H9 (cell line): ENCODE results near the gene RNF208. TPM values are rescaled to one million over a fixed set of nuclear protein-coding genes. Genes with fewer than 3 reads are reported as not detected.

Experiments
- DNase-seq: peaks from one replicate; pipeline ENCODE4 v3.0.0-alpha.2; 2017
- H2AFZ ChIP-seq: one replicate; pipeline ENCODE4 v1.6.1; 2013; ENCODE audit warnings: mild to moderate bottlenecking, low read length, control low read depth, moderate library complexity
- H2AK5ac ChIP-seq: 2 replicates; pipeline ENCODE4 v1.6.1; 2013; ENCODE audit warnings: low read length, control low read depth, mixed read lengths; ENCODE audit not compliant: insufficient read length
- H2BK120ac ChIP-seq: one replicate; pipeline ENCODE4 v1.6.1; 2013; ENCODE audit warnings: low read depth, mild to moderate bottlenecking, low read length, control low read depth, inconsistent platforms; ENCODE audit not compliant: poor library complexity, severe bottlenecking
- H2BK12ac ChIP-seq: 2 replicates; pipeline ENCODE4 v1.6.1; 2013; ENCODE audit warnings: low read length, control low read depth, mixed read lengths, low read depth; ENCODE audit not compliant: insufficient read length
- H2BK15ac ChIP-seq: 2 replicates; pipeline ENCODE4 v1.6.1; 2013; ENCODE audit warnings: low read depth, low read length, control low read depth
- H2BK20ac ChIP-seq: one replicate; pipeline ENCODE4 v1.6.1; 2013; ENCODE audit warnings: low read depth, mild to moderate bottlenecking, low read length, control low read depth, inconsistent platforms; ENCODE audit not compliant: poor library complexity, severe bottlenecking
- H2BK5ac ChIP-seq: 2 replicates; pipeline ENCODE4 v1.6.1; 2013; ENCODE audit warnings: low read length, control low read depth, mixed read lengths; ENCODE audit not compliant: insufficient read length
- H3K14ac ChIP-seq: 2 replicates; pipeline ENCODE4 v1.6.1; 2013; ENCODE audit warnings: low read length, control low read depth; ENCODE audit not compliant: insufficient read depth
- H3K18ac ChIP-seq: 2 replicates; pipeline ENCODE4 v1.6.1; 2013; ENCODE audit warnings: low read depth, mild to moderate bottlenecking, mixed read lengths, low read length, control low read depth; ENCODE audit not compliant: insufficient read length
- H3K23ac ChIP-seq: 2 replicates; pipeline ENCODE4 v1.6.1; 2013; ENCODE audit warnings: low read length, control low read depth, mixed read lengths, low read depth; ENCODE audit not compliant: insufficient read length
- H3K23me2 ChIP-seq: 2 replicates; pipeline ENCODE4 v1.6.1; 2013; ENCODE audit warnings: low read depth, mild to moderate bottlenecking, mixed read lengths, low read length, control low read depth; ENCODE audit not compliant: insufficient read length, poor library complexity, severe bottlenecking
- H3K27ac ChIP-seq: 2 replicates; pipeline ENCODE4 v1.5.1; 2013; ENCODE audit warnings: low read length, control low read depth, mixed read lengths, low read depth; ENCODE audit not compliant: insufficient read length
- H3K27me3 ChIP-seq: 2 replicates; pipeline ENCODE4 v1.6.1; 2013; ENCODE audit warnings: low read length, control low read depth, inconsistent platforms; ENCODE audit not compliant: insufficient read depth
- H3K4ac ChIP-seq: 2 replicates; pipeline ENCODE4 v1.6.1; 2013; ENCODE audit warnings: low read depth, mild to moderate bottlenecking, control low read depth, inconsistent platforms, low read length, moderate library complexity
- H3K4me1 ChIP-seq: 2 replicates; pipeline ENCODE4 v1.6.1; 2013; ENCODE audit warnings: low read length, control low read depth, inconsistent platforms; ENCODE audit not compliant: insufficient read depth
- H3K4me2 ChIP-seq: 2 replicates; pipeline ENCODE4 v1.6.1; 2013; ENCODE audit warnings: low read length, control low read depth, mixed read lengths; ENCODE audit not compliant: insufficient read length, insufficient read depth
- H3K56ac ChIP-seq: 2 replicates; pipeline ENCODE4 v1.6.1; 2013; ENCODE audit warnings: low read depth, mild to moderate bottlenecking, mixed read lengths, low read length, control low read depth; ENCODE audit not compliant: insufficient read length
- H3K79me1 ChIP-seq: 2 replicates; pipeline ENCODE4 v1.6.1; 2013; ENCODE audit warnings: low read depth, mild to moderate bottlenecking, moderate library complexity, low read length, control low read depth, inconsistent platforms; ENCODE audit not compliant: insufficient read depth, poor library complexity, severe bottlenecking
- H3K79me2 ChIP-seq: 2 replicates; pipeline ENCODE4 v1.6.1; 2013; ENCODE audit warnings: low read length, control low read depth, inconsistent platforms; ENCODE audit not compliant: insufficient read depth
- H3K9ac ChIP-seq: 2 replicates; pipeline ENCODE4 v1.6.1; 2013; ENCODE audit warnings: low read length, control low read depth, mixed read lengths; ENCODE audit not compliant: insufficient read length; ENCODE audit errors: extremely low read depth
- H3K9me3 ChIP-seq: one replicate; pipeline ENCODE4 v1.6.1; 2013; ENCODE audit warnings: low read depth, low read length, inconsistent platforms; ENCODE audit not compliant: control insufficient read depth
- H3T11ph ChIP-seq: one replicate; pipeline ENCODE4 v1.6.1; 2013; ENCODE audit warnings: mild to moderate bottlenecking, low read length, control low read depth, inconsistent platforms
- H4K20me1 ChIP-seq: one replicate; pipeline ENCODE4 v1.6.1; 2013; ENCODE audit not compliant: control insufficient read depth, insufficient read length, insufficient read depth
- H4K5ac ChIP-seq: 2 replicates; pipeline ENCODE4 v1.6.1; 2013; ENCODE audit warnings: low read depth, mild to moderate bottlenecking, mixed read lengths, low read length, control low read depth; ENCODE audit not compliant: insufficient read length
- H4K8ac ChIP-seq: replicated peaks from 2 replicates; pipeline ENCODE4 v1.6.1; 2013; ENCODE audit warnings: low read length, control low read depth, mixed read lengths, low read depth; ENCODE audit not compliant: insufficient read length
- H4K91ac ChIP-seq: 2 replicates; pipeline ENCODE4 v1.6.1; 2013; ENCODE audit warnings: low read depth, mild to moderate bottlenecking, moderate library complexity, mixed read lengths, low read length, control low read depth; ENCODE audit not compliant: insufficient read length
- H3K27ac Mint-ChIP-seq, 3 experiments: 2 replicates in 2 of 3; 3 replicates in 1 of 3; pipeline ENCODE4 v1.8.0; 2020 to 2021; ENCODE audit warnings: mixed read lengths in 3 of 3, mild to moderate bottlenecking in 1 of 3, moderate library complexity in 1 of 3
- H3K27me3 Mint-ChIP-seq: 2 replicates; pipeline ENCODE4 v1.8.0; 2021; ENCODE audit warnings: low read depth, mild to moderate bottlenecking, moderate library complexity, mixed read lengths
- H3K36me3 Mint-ChIP-seq, 3 experiments: 2 replicates in 2 of 3; 3 replicates in 1 of 3; pipeline ENCODE4 v1.8.0; 2020 to 2021; ENCODE audit warnings: low read depth in 3 of 3, mixed read lengths in 3 of 3; ENCODE audit not compliant: insufficient read depth in 1 of 3
- H3K4me1 Mint-ChIP-seq, 2 experiments: 2 replicates each; pipeline ENCODE4 v1.8.0; 2020; ENCODE audit warnings: mixed read lengths in 2 of 2
- H3K4me3 Mint-ChIP-seq, 2 experiments: 2 replicates in 1 of 2; 3 replicates in 1 of 2; pipeline ENCODE4 v1.8.0; 2020 to 2021; ENCODE audit warnings: mild to moderate bottlenecking in 2 of 2, mixed read lengths in 2 of 2, moderate library complexity in 1 of 2
- H3K9me3 Mint-ChIP-seq, 2 experiments: 2 replicates in 1 of 2; 3 replicates in 1 of 2; pipeline ENCODE4 v1.8.0; 2020; ENCODE audit warnings: mild to moderate bottlenecking in 2 of 2, mixed read lengths in 2 of 2, moderate library complexity in 1 of 2
- CTCF ChIP-seq: fragments of 200-600 bp; sonication (generic); conservative IDR thresholded peaks from 3 replicates; pipeline ENCODE4 v1.8.0; 2021; ENCODE audit warnings: antibody characterized with exemption, mild to moderate bottlenecking
- WGBS: extraction: QIAGEN DNeasy Blood & Tissue Kit; methylation state at CpG from one replicate; pipeline ENCODE4 v1.1.7; 2013; ENCODE audit warnings: missing lambda C conversion rate, low lambda C conversion rate, mixed read lengths; ENCODE audit not compliant: insufficient read length; ENCODE audit errors: extremely low coverage; 5-methylcytosine and 5-hydroxymethylcytosine counted together
- total RNA-seq: library from RNA; stranded (reverse); gene quantifications from 2 replicates; pipeline ENCODE4 v1.2.1, GENCODE V29; 2021

RNF208 gene
- total RNA-seq, 1 experiment from 2014 or later = 7.7 TPM

- no peak overlapping the region for H3K9ac ChIP-seq
These were observed 5.7 kb downstream of the RNF208 start for GRCh38 chr9:137216188-137216965.

More at GRCh38 chr9:137216188-137216965, 5.7 kb downstream of the RNF208 start:
- no peak overlapping the region for H3K4me3 Mint-ChIP-seq
- Histone ChIP-seq H2AK5ac (no peak overlapping the region), H3T11ph (no peak overlapping the region), H3K4ac (no peak overlapping the region), H2BK15ac (no peak overlapping the region), H2BK12ac (no peak overlapping the region), H3K79me1 (no peaks in the 10 kb centered on the region), H3K23me2 (no peaks in the 10 kb centered on the region), H4K91ac (no peak overlapping the region), H3K14ac (no peak overlapping the region), H4K20me1 (no peaks in the 10 kb centered on the region), H3K56ac (no peak overlapping the region), H2AFZ (no peak overlapping the region), H3K27me3 (no peaks in the 10 kb centered on the region), H3K18ac (no peak overlapping the region), H2BK5ac (no peak overlapping the region), H3K4me2 (no peak overlapping the region), H2BK120ac (no peak overlapping the region), H3K4me1 (no peaks in the 10 kb centered on the region; the same call in 1 of the 2 replicates), H3K79me2 (no peaks in the 10 kb centered on the region), H2BK20ac (no peak overlapping the region), H3K27ac (no peak overlapping the region), H3K23ac (no peak overlapping the region), H4K8ac (no peak overlapping the region), H3K9me3 (no peaks in the 10 kb centered on the region), H4K5ac (no peak overlapping the region)
- H3K9me3 Mint-ChIP-seq = no peaks in the 10 kb centered on the region
- H3K36me3 Mint-ChIP-seq = peaks cover 3 to 23% (median 10%) of the 10 kb centered on the region in 3 experiments; a peak in 5 of 7 replicates
- peaks cover 4 to 5% of the 10 kb centered on the region in 2 experiments for H3K4me1 Mint-ChIP-seq
- TF ChIP-seq CTCF = no peak
- no peak overlapping the region for H3K27ac Mint-ChIP-seq
- WGBS = no CpG with 5 or more reads among the region's 30 CpGs
- no peak for DNase-seq
- no peaks in the 10 kb centered on the region for H3K27me3 Mint-ChIP-seq
